GM12891 (cell line): ENCODE measurements around the gene C1orf226.

ENCODE experiments used
- PAX5 ChIP-seq: IDR thresholded peaks from 2 replicates; pipeline ENCODE4 v1.6.1; 2011; ENCODE audit warnings: low read length, moderate library complexity, mild to moderate bottlenecking; ENCODE audit not compliant: insufficient read depth, severe bottlenecking
- POLR2A ChIP-seq: IDR thresholded peaks from 2 replicates; pipeline ENCODE4 v1.6.1; 2011; ENCODE audit warnings: low read depth, low read length, control low read depth
- POLR2AphosphoS5 ChIP-seq: IDR thresholded peaks from 2 replicates; pipeline ENCODE4 v1.6.1; 2011; ENCODE audit warnings: low read depth, low read length, control low read depth
- SPI1 ChIP-seq: IDR thresholded peaks from 2 replicates; pipeline ENCODE4 v1.6.1; 2011; ENCODE audit warnings: low read depth, low read length, control low read depth
- TAF1 ChIP-seq: IDR thresholded peaks from 2 replicates; pipeline ENCODE4 v1.6.1; 2011; ENCODE audit warnings: low read depth, low read length, control low read depth

DNA sequence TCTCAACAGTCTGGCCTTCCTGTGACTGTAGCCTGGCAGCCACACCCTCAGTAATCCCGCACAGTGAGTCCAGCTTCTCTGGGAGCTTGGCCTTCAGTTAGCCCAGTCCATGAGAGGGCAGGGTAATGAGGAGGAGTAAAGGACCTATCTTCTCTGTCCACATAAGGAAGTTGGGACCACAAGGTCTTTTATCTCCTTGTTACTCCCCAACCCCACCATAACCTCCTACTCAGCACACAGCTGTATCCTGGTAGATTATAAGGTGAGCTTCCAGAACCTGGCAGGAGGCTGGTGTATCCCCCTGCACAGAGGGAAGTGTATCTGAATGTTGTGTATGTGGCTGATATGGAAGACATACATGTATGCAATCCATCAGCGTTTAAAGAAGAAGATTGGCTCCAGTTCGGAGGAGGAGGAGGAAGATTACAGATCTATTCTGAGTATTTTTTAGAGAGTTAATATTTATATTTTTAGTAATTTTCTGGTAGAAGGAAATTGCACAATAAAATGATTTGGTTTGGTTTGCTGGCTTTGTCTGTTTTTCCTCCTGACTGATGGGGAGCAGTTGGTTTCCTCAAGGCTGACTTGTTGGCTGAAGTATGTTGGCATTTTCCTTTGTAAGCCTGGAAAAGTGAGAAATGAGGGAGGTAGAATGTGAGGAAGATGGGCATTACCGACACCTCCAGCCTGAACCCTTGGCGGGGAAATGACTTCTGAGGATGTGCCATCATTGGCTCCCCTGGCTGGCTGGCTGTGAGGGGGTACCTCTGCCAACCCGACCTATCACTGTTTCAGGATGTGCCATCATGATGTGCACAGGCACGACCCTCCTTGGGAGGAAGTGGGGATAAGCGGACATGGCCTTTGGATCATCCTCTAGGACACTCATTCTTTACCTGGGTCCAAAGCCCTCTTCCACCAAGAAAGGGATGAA is 5.0 kb downstream of the C1orf226 start:
- no peak for TF ChIP-seq POLR2AphosphoS5
- TF ChIP-seq POLR2A: no peak
- TF ChIP-seq TAF1: no peak
- no peak for TF ChIP-seq SPI1
- TF ChIP-seq PAX5: no peak
